PFSK-1 (cell line): ENCODE data around the gene ASPHD2. TPM values are rescaled to one million over a fixed set of nuclear protein-coding genes. Genes with fewer than 3 reads are reported as not detected.

ENCODE experiments used
- FOXP2 ChIP-seq: optimal IDR thresholded peaks from 2 replicates; pipeline ENCODE3; 2011; ENCODE audit warnings: borderline replicate concordance, control low read depth, inconsistent platforms; ENCODE audit not compliant: insufficient read depth; ENCODE audit errors: extremely low read length, extremely low read depth
- POLR2AphosphoS5 ChIP-seq: IDR thresholded peaks from 2 replicates; pipeline ENCODE4 v1.6.1; 2012; ENCODE audit warnings: low read depth, mild to moderate bottlenecking, control low read depth, low read length, moderate library complexity
- SIN3A ChIP-seq: IDR thresholded peaks from 2 replicates; pipeline ENCODE4 v1.6.1; 2012; ENCODE audit warnings: mild to moderate bottlenecking, low read length, moderate library complexity, borderline replicate concordance; ENCODE audit not compliant: insufficient read depth
- TAF1 ChIP-seq: IDR thresholded peaks from 2 replicates; pipeline ENCODE4 v1.6.1; 2012; ENCODE audit warnings: low read length, control low read depth, borderline replicate concordance; ENCODE audit not compliant: insufficient read depth
- polyA plus RNA-seq: library from polyadenylated mRNA; unstranded; fragments of >200 nt; gene quantifications from one replicate; pipeline ENCODE4 v1.2.1, GENCODE V29; 2012; ENCODE audit warnings: low read depth, missing spikeins; ENCODE audit not compliant: insufficient read length
- TF ChIP-seq, protein P1 (sequence below), 2 experiments: IDR thresholded peaks; 2 replicates each; pipeline versions ENCODE4 v1.6.1 to v1.8.0; 2011 to 2012; ENCODE audit warnings: low read depth in 2 of 2, low read length in 2 of 2, control low read depth in 1 of 2, inconsistent platforms in 1 of 2, mild to moderate bottlenecking in 1 of 2, moderate library complexity in 1 of 2; ENCODE audit not compliant: insufficient read depth in 1 of 2

ASPHD2 gene, protein sequence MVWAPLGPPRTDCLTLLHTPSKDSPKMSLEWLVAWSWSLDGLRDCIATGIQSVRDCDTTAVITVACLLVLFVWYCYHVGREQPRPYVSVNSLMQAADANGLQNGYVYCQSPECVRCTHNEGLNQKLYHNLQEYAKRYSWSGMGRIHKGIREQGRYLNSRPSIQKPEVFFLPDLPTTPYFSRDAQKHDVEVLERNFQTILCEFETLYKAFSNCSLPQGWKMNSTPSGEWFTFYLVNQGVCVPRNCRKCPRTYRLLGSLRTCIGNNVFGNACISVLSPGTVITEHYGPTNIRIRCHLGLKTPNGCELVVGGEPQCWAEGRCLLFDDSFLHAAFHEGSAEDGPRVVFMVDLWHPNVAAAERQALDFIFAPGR
- polyA plus RNA-seq: 3.9 TPM

DNA sequence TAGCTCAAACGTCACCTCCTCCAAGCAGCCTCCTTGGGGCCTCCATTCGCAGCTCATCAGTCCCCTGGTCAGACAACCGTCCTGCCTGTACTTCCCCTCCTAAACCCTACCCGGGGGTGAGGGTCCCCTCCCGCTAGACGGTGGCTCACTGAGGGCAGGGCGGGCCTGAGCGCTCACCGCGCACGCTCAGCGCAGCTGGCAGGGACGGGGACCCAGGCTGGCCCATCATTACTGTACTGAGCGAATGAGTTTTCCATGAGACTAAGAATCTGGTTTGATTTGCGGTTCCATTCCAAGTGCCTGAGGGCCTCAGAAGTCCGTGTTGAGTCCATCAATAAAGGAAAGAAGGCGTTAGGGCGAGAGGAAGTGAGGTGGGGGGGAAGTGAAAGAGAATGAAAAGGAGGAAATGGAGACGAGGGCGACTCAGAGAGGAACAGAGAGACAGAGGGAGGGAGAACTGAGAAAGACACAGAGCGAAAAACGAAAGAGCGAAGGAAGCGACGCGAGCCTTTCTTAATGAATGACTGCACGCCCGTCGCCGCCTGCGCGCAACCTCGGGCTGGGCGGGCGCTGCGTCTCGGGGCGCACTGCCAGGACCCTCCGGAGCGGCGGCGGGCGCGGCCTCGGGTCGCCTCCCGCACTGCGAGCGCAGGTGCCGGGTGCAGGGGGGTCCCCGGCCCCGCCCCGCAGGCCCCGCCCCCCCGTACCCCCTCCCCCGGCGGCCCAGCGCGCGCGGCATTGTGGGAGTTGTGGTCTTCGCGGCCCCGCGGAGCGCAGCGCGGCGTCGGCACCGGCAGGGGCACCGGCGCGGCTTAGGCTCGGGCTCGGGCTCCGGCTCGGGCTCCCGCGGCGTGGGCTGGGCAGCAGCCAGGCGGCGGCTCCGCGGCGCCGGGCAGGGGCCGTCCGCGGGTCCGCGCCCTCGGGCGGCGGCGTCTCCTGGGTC, at the start of gene ASPHD2:
Gene ASPHD2 (plus strand): TSS at position 746 of the 943 bp plus-strand sequence. CDS start 4,356 bp downstream, outside the sequence.
- TF ChIP-seq POLR2AphosphoS5: 0 out of 2 replicates have a peak, but pooled peaks have one; percentile 40
- peak; percentile 16 for TF ChIP-seq FOXP2
- TF ChIP-seq TAF1: 0 out of 2 replicates have a peak, but pooled peaks have one; percentile 37
- TF ChIP-seq, protein P1, sequence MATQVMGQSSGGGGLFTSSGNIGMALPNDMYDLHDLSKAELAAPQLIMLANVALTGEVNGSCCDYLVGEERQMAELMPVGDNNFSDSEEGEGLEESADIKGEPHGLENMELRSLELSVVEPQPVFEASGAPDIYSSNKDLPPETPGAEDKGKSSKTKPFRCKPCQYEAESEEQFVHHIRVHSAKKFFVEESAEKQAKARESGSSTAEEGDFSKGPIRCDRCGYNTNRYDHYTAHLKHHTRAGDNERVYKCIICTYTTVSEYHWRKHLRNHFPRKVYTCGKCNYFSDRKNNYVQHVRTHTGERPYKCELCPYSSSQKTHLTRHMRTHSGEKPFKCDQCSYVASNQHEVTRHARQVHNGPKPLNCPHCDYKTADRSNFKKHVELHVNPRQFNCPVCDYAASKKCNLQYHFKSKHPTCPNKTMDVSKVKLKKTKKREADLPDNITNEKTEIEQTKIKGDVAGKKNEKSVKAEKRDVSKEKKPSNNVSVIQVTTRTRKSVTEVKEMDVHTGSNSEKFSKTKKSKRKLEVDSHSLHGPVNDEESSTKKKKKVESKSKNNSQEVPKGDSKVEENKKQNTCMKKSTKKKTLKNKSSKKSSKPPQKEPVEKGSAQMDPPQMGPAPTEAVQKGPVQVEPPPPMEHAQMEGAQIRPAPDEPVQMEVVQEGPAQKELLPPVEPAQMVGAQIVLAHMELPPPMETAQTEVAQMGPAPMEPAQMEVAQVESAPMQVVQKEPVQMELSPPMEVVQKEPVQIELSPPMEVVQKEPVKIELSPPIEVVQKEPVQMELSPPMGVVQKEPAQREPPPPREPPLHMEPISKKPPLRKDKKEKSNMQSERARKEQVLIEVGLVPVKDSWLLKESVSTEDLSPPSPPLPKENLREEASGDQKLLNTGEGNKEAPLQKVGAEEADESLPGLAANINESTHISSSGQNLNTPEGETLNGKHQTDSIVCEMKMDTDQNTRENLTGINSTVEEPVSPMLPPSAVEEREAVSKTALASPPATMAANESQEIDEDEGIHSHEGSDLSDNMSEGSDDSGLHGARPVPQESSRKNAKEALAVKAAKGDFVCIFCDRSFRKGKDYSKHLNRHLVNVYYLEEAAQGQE (IDR thresholded peaks at IDR 0.05; ENCODE audit: insufficient read depth in 1 of 2, low read depth in 2 of 2, low read length in 2 of 2): no peak
- no peak for TF ChIP-seq SIN3A

DNA sequence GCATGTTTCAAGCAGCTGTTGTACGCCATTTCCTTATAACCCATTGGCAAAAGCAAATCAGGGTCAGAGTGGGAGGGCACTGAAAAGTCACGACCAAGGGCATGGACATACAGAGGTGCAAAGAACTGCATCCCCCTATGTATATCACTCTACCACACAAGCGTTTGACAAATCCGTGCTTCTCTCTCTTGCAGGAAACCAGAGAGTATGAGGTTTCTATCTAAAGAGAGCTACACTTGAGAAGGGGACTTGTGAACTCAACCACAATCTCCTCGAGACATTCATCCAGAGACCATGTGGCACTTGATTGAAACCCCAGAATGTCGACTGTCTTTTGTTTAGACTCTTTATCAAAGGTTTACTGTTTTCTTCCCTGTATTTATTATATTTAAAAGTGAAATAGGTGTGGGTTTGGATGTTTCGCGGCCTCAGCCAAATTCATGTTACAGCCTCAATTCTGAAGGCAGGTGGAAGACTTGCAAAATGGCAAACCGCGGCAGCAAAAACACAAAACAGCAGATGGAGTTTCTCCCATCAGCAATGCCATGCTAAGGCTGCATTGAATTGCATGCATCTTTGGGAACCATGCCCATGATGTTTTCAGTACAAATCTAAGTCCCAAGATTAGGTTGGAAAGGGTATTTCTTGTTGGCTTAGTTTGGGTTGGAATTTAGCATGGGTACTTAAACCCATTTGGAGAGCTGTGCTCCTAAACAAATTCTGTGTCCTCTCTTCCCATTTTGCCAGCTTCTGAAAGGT, 48.8 kb upstream of the ASPHD2 start:
- TF ChIP-seq, protein P1 (IDR thresholded peaks at IDR 0.05; ENCODE audit: insufficient read depth in 1 of 2, low read depth in 2 of 2, low read length in 2 of 2): no peak
- TF ChIP-seq POLR2AphosphoS5: no peak
- no peak for TF ChIP-seq SIN3A
- no peak for TF ChIP-seq TAF1
- no peak for TF ChIP-seq FOXP2

DNA sequence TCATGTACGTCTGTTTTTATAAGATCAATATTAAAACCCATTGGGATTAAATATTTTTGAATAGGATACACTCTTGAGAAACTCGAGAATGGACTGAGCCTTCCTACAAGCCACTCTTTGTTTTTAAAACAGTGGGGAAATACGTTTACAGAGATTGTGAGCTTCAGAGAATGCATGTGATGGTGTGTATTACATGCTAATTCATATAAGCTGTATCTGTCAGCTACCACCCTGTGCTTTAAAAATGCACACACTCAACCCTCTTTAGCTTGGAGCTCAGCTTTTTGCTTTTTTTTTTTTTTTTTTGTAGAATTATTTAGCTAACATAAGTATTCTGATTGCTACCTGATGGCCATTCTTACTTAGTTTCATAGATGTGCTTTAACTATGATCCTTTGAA, 46.3 kb upstream of the ASPHD2 start:
- TF ChIP-seq POLR2AphosphoS5: no peak
- TF ChIP-seq, protein P1 (IDR thresholded peaks at IDR 0.05; ENCODE audit: insufficient read depth in 1 of 2, low read depth in 2 of 2, low read length in 2 of 2): no peak
- TF ChIP-seq TAF1: no peak
- no peak for TF ChIP-seq SIN3A
- no peak for TF ChIP-seq FOXP2

DNA sequence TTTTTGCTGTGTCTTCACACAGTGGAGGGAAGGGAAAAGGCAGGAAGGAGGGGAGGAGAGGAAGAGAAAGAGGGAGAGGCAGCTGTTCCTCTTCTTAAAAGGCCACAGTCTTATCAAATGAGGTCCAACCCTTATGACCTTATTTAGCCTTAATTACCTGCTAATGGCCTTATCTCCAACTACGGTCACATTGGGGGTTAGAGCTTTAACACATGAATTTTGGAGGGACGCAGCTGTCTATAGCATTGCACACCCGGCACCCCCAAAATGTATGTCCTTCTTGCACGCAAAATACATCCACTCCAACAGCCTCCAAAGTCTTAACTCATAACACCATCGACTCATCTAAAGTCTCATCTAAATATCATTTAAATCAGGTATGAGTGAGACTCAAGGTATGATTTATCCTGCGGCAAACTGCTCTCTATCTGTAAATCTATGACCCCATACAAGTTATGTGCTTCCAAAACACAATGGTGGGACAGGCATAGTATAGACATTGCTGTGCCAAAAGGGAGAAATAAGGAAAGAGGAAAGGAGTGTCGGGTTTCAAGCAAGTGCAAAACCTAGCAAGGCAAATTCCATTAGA, 45.0 kb upstream of the ASPHD2 start:
- TF ChIP-seq, protein P1 (IDR thresholded peaks at IDR 0.05; ENCODE audit: insufficient read depth in 1 of 2, low read depth in 2 of 2, low read length in 2 of 2): no peak
- TF ChIP-seq TAF1 (no peak), SIN3A (no peak), FOXP2 (no peak), POLR2AphosphoS5 (no peak)
